GM18861 (cell line): Measurements from ENCODE around the gene TNFRSF14.
"Not testable (repeated sequence)": the region's sequence is repeated elsewhere in the genome, so short reads cannot be mapped to it uniquely, and the experiment has no call there.

Experiments used
- ATAC-seq: cut with Tn5 transposase; IDR thresholded peaks from one replicate; pipeline ENCODE4 v1.9.1; 2021; ENCODE audit not compliant: unreplicated experiment

The TNFRSF14 gene

DNA sequence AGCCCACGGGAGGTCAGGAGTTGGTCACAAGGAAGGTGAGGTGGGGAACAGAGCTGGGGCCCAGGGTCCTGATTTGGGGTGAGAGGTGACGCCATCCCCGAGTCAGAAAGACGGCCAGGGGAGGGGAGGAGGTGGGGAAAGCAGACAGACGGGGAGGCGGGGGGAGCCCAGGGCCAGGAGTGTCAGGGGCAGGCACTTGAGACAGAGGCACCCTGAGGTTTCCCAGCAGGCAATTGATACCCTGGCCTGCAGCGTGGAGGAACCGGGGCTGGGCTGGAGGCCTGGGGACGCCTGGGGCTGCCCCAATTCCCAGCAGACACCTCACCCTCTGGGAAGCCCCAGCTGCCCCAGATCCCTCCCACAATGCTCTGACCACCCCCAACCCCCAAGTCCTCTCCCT is 3.1 kb upstream of the TNFRSF14 start:
- ATAC-seq = not testable (repeated sequence)

DNA sequence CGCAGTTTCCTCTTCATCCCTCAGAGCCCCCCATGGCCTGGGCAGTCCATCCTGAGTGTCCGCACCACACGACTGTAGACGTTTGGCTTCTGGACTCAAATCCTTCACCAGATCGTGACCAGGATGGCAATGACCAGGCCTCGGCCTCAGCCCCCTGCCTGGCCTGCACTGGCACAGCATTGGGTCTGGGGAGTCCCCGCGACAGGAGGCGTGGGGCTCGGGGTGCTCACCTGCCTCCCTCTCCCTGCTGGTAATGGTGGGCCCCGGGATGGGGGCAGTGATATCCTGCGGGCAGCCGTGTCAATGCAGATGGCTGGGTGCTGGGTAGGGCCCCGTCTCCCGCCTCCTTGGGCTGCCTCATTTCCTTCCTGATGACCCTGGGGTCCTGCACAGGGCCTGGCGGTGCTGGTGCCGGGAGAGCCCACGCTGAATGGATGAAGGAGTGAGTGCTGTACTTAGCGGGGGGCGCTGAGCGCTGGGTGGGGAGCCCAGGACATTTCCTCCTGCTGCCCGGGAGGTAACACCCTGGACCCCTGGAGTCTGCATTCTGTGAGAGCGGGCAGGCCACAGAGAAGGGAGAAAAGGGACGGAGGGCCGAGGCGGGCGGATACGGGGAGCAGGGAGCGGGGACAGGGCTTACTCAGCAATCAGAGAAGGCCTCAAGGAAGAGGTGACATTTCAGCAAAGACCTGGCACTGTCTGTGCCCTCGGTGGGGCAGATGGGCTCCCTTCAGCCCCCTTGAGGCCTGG is 2.1 kb upstream of the TNFRSF14 start:
- ATAC-seq = no peak

- ATAC-seq = no peak
Observed at GRCh38 chr1:2554621-2555387, 1.4 kb upstream of the TNFRSF14 start.

- ATAC-seq = peak; percentile 31
Observed at GRCh38 chr1:2555634-2556276, 416 bp upstream of the TNFRSF14 start.

DNA sequence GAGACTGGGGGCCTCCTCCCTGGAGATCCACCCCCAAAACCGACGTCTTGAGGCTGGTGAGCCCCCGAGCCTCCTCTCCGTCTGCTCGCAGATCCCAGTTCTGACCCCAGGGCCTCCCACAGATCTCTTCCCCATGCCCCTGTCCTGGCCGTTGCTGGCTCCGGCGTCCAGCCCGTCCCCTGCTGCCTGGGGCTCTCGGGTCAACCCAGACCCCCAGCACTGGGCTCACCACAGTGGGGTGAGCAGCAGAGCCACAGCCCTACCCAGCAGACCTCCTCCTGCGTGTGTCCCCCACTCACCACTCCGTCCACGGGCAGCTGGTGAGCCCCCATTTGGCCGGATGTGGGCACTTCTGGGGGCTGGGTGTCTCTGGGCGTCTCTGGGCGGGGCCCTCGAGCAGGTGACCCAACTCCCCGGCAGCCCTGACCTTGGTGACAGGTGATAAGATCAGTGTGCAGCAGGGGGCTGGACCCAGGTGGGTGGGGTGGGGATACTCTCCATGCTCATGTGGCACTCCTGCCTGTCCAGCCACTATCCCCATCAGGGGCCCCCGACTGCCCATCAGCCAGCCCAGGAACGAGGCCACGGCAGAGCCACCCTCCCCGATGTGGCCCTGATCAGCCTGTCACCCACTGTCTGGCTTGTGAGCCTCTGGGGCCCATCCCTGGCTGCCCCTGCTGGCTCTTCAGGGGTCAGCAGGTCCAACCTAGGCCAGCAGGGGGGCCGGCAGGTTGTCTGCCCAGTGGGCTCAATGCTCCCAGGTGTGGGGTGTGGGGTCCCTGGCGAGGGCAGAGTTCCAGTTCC is 709 bp downstream of the TNFRSF14 start:
- ATAC-seq = no peak

DNA sequence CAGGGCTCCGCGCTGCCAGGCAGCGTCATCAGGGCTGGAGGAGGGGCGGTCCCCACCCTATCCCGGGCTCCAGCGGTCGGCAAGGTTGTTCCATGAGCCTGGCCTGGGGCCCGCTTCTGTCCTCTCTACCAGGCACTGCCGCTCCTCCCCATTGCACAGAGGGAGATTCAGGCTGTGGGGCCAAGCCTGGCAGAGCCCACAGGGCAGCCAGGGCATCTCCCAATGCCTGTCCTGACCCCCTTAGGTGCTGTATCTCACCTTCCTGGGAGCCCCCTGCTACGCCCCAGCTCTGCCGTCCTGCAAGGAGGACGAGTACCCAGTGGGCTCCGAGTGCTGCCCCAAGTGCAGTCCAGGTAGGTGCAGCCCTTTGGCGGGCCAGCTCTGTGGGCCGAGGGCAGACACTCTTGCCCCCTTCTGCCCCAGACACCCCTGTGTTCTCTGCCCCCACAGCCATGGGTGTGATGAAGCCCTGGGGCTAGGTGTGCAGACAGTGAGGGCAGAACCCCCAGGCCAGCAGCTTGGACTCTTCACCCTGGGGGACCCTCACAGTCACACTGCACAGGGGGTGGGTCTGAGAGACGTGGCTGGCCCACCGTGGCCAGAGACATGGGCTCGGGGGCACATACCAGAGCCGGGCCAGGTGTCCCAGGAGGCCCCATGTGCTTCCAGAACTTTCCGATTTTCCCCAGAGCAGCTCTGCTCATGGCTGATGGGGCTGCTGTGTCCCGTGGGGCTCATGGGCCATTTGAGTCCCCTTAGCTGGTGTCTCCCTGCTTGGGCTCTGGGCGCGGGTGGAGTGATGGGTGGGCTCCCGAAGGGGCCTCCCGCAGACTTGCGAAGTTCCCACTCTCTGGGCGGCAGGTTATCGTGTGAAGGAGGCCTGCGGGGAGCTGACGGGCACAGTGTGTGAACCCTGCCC is 1.6 kb downstream of the TNFRSF14 start:
- ATAC-seq = no peak

DNA sequence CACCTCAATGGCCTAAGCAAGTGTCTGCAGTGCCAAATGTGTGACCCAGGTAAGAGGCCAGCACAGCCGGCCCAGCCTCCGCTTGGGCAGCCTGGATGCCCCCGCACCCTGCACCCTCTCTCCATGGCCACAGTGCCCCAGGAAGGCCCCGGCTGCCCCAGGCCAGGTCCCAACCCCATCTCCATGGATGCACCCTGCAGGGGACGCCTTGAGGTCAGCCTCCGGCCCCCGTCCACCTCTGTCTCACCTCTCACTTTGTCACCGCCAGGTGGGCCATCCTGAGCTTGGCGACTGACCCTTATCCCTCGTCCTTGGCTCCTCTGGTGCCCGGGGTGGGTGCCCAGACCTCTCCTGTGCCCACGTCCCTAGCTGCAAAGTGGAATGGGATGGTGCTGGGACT is 2.2 kb downstream of the TNFRSF14 start:
- no peak for ATAC-seq

DNA sequence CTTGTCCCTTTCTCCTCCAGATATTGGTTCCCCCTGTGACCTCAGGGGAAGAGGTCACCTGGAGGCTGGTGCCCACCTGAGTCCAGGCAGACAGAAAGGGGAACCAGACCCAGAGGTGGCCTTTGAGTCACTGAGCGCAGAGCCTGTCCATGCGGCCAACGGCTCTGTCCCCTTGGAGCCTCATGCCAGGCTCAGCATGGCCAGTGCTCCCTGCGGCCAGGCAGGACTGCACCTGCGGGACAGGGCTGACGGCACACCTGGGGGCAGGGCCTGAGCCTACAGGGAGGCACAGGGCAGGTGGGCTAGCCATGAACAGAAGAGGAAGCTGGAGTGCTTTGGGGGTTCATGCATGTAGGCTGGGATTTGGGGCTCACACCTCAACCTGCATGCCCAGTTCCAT is 2.7 kb downstream of the TNFRSF14 start:
- no peak for ATAC-seq

GRCh38 chr1:2559509-2560298 is 3.5 kb downstream of the TNFRSF14 start:
- no peak for ATAC-seq

GRCh38 chr1:2560299-2561073 is 4.3 kb downstream of the TNFRSF14 start:
- no peak for ATAC-seq

DNA sequence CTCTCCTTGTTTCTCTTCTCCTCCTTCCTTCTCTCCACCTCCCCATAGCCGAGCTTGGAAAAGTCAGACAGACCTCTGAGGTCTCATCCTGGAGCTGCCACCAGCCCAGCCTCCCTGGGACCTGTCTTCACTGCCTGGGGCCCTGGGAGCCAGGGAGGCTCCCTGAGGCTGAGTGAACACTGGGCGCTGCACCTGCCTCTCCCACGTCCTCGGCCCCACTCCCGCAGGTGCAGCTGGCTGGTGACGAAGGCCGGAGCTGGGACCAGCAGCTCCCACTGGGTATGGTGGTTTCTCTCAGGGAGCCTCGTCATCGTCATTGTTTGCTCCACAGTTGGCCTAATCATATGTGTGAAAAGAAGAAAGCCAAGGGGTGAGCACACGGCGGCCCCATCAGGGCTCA is 5.3 kb downstream of the TNFRSF14 start:
- ATAC-seq = no peak

- no peak for ATAC-seq
Observed at GRCh38 chr1:2561898-2562895, 6.0 kb downstream of the TNFRSF14 start.

GRCh38 chr1:2563205-2563604 is 7.0 kb downstream of the TNFRSF14 start:
- no peak for ATAC-seq

DNA sequence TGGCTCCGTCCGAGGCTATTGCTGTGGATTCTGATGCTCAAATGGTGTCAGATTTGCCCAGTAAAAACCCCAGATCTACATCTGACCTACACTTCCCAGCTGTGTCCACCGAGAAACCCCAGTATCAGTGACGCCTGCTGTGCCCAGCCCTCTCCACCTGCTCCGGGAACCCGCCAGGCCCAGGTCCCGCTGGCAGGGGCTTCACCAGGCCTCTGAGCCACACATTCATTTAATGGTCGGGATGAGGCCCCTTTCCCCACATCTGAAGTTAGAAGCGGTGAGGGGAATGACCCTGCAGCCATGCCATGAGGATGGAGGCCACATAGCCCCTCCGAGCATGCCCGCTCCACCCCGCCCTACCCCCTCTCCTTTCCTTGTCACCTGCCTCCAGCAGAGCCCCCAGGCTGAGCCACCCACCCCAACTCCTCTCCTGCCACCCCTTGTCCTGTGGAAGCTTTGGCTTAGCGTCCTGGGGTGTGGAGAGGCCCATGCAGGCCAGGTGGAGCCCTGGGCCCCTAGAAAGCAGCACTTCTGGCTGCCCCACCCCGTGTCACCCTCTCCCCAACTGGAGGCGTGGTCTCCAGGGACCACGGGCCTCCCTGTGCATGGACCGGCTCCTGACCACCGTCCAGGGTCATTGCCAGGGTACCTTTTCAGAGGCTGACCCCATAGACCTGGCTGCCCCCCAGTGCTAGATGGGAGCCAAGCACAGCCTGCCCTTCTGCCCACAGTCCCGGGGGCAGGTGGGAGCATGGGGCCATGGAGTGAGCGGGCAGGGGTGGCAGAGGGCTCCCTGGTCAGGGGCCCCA is 8.0 kb downstream of the TNFRSF14 start:
- ATAC-seq = no peak

GRCh38 chr1:2564815-2565374 is 8.7 kb downstream of the TNFRSF14 start:
- no peak for ATAC-seq
